ENCODE measurements around the gene UACA.

UACA gene

GRCh38 chr15:70770863-70771262 is 7.5 kb upstream of the UACA start:
- TF ChIP-seq ZNF274 (IDR thresholded peaks at IDR 0.05; ENCODE audit: low read depth, low read length): no peak
- H3K4me3 ChIP-seq (ENCODE audit: low read length): no peak overlapping the region

- no peak for TF ChIP-seq ZNF274 (IDR thresholded peaks at IDR 0.05; ENCODE audit: low read depth, low read length)
- H3K4me3 ChIP-seq (ENCODE audit: low read length): no peak overlapping the region
These were observed 5.0 kb upstream of the UACA start for GRCh38 chr15:70768257-70768883.

DNA sequence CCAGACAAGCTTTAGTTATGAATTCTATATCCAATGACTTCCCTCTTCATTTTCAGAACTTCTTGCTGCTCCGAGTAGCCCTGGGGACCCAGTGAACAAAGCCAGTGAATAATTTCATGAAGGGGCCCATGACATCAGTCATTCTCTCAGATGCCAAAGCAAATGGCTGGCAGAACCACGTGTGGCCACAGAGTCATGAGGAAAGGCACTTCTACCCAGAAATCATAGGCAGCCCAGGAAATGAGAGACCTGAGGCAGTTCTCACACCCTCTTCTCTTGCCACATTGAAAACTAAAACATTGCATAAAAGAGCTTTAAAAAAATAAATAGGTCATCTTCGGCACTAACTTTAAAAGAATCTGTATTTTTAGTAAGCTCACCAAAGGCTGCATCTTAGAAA is 4.3 kb upstream of the UACA start:
- no peak for TF ChIP-seq ZNF274 (IDR thresholded peaks at IDR 0.05; ENCODE audit: low read depth, low read length)
- no peak overlapping the region for H3K4me3 ChIP-seq (ENCODE audit: low read length)

DNA sequence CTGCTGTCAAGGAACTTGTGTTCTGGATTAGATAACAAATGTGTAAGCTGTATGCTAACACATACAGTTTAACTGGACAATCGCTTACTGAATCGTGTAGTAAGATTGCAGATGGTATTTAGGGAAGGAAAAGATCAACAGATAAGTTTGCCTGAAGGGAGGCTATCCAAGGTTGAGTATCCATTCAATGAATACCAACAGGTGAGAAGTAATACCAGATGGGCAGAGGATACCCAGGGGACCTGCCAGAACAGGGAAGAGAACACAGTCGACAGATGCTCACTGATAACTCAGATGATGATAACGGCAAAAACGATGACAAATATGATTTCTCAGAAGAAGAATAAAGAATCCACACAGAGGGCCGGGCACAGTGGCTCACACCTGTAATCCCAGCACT is 3.2 kb upstream of the UACA start:
- no peak overlapping the region for H3K4me3 ChIP-seq (ENCODE audit: low read length)
- TF ChIP-seq ZNF274 (IDR thresholded peaks at IDR 0.05; ENCODE audit: low read depth, low read length): no peak

GRCh38 chr15:70765504-70766281 is 2.3 kb upstream of the UACA start:
- no peak for TF ChIP-seq ZNF274 (IDR thresholded peaks at IDR 0.05; ENCODE audit: low read depth, low read length)
- H3K4me3 ChIP-seq (ENCODE audit: low read length): no peak overlapping the region

DNA sequence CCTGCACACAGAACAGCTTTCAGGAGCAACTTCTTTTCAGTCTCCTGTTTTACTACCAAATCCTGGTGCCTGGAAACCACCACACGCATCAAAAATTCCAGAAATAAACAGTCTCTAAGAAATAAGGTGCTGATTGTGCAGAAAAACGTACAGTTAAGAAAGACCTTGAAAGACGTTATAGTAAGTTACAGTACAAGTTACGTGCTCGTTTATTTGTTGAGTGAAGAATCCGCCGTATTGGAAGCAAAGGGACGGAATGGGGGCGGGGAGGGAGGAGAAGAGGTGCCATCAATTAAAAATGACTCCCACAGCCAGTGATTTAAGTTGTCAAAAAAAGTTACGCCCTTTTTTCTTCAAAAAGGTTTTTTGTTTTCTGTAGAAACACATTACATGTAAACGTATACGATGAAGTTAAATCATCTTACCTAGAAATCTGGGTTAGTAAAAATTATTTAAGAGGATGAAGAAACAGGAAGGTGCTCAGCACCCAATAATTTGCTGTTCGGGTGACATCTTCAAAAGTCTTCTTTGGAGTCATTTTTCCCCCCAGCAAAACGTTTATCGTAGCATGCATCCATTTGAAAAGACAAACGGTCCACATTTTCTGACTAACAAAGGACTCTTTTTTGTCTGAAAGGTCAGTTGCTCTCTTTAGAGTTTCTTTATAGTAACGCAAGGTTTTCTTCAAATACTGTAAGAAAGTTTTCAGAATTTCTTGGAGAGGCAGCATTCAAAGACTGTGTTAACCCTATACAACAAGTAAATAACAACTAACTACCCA is 782 bp upstream of the UACA start:
- no peak for TF ChIP-seq ZNF274 (IDR thresholded peaks at IDR 0.05; ENCODE audit: low read depth, low read length)
- peak overlapping the region; percentile 39 for H3K4me3 ChIP-seq (ENCODE audit: low read length)

DNA sequence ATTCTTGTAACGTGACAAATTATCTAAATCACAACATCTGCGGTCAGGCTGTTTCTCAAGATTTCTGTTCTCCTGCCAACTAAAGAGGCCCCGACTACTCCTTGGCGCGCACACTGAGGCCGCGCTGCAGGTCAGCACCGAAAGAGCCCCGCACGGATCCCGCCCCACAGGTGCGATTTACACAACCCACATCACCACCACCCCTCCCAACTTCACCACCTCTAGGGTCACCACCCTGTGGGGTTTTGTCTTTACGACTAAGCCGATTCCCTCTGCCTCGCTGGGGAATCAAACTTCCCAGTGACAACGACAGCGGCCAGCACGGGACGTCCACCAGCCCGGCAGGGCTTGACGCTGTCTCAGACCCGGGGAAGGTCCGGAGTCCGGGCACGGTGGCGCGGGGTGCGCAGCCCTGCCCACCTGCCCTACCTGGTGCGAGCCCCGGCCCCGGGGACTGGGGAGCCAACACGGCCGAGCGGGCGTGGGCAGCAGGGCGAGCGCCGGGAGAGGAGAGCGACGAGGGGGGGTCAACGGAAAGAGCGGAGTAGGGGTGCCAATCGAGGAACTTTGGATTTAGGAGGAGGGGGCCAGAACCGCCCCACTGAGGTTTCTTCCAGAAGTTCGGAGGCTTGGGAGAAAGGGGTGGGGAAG is 764 bp downstream of the UACA start:
- TF ChIP-seq ZNF274 (IDR thresholded peaks at IDR 0.05; ENCODE audit: low read depth, low read length): no peak

DNA sequence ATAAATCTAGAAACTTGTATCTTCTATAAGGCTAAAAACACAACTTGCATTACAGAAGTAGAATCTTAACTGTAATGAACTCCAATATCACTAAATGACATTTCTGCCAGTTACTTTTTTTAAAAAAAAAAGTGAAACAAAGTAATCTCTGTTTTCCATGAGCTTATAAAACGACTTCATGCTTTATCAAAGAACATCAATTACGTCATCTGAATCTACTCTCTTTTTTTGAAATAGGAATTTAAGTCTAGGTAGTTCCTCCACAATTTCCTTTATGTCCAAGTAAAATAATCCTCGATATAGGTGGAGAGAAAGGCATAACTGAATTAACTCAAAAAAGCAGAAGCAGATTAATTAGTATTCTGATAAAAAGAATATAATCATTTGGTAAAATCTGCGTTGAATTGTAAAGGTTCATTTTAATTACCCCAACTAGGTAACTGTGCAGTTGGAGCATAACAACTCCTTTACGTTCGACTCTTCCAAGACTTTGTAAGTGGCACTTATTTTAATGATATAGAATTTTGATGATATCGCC is 1.4 kb downstream of the UACA start:
- H3K4me3 ChIP-seq (ENCODE audit: low read length): peak overlapping the region; percentile 25; the same call in 1 of the 2 replicates

More for the DNA sequence above, 764 bp downstream of the UACA start:
- H3K4me3 ChIP-seq (ENCODE audit: low read length): peak overlapping the region; percentile 35

GRCh38 chr15:70761046-70761445 is 2.3 kb downstream of the UACA start:
- no peak overlapping the region for H3K4me3 ChIP-seq (ENCODE audit: low read length)
- no peak for TF ChIP-seq ZNF274 (IDR thresholded peaks at IDR 0.05; ENCODE audit: low read depth, low read length)

More for the DNA sequence above, 1.4 kb downstream of the UACA start:
- no peak for TF ChIP-seq ZNF274 (IDR thresholded peaks at IDR 0.05; ENCODE audit: low read depth, low read length)

DNA sequence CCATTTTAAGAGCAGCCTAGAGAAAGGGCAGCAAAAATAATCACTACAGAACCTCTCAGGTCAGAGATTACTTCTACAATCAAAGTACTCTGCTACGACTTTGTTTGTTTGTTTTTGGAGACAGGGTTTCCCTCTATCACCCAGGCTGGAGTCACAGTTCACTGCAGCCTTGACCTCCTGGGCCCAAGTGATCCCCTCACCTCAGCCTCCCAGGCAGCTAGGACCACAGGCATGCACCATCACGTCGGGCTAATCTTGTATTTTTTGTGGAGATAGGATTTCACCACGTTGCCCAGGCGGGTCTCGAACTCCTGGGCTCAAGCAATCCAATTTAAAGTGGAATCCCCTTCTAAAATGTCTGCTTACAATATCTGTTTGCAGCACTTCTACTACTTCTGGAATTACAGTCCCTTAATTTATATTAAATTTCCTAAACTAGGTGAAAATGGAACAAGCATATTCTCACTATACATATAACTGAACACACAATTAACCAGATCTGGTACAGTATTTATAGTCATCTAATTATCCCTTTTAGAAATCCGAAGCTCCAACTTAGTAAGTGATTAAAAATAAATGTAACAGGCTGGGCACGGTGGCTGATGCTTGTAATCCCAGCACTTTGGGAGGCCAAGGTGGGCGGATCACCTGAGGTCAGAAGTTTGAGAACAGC is 4.4 kb downstream of the UACA start:
- no peak for TF ChIP-seq ZNF274 (IDR thresholded peaks at IDR 0.05; ENCODE audit: low read depth, low read length)
- H3K4me3 ChIP-seq (ENCODE audit: low read length): no peak overlapping the region

DNA sequence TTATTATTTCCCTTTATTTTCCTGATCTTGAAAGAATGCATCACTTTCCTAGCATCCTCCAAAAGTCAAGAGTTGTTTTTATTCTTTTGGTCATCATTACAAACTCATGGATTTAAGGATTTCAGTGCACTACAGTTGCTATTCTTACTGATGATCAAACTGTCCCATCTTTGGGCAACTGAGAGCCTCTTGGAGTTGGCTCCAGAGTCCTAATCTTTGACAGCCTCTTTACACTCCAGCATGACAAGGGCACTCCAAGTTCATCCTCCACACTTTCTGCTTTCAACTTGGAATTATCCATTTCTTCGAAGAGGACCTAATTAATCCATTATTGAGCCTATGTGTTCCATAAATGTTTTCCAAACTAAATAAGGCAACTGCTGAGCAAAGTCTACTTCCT is 5.7 kb downstream of the UACA start:
- no peak overlapping the region for H3K4me3 ChIP-seq (ENCODE audit: low read length)
- no peak for TF ChIP-seq ZNF274 (IDR thresholded peaks at IDR 0.05; ENCODE audit: low read depth, low read length)

DNA sequence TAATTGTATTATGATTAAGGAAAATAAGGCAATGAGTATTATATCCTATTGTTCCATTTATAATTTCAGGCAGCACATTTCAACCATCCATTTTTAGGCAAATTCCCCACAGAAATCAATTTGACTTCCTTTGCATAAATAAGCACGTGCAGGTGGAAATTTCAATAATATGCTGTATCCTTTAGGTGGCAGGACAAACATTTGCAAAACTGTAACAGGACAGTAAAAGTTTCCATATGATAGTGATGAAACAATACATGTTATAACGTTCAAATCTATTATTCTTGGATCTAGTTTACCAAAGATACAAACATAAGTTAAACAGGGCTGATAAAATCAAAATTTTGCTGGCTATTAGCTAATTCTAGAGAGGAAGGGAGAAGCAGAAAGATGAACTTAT is 8.5 kb downstream of the UACA start:
- TF ChIP-seq ZNF274 (IDR thresholded peaks at IDR 0.05; ENCODE audit: low read depth, low read length): no peak
- H3K4me3 ChIP-seq (ENCODE audit: low read length): no peak overlapping the region

- no peak overlapping the region for H3K4me3 ChIP-seq (ENCODE audit: low read length)
- TF ChIP-seq ZNF274 (IDR thresholded peaks at IDR 0.05; ENCODE audit: low read depth, low read length): no peak
These were observed 10.1 kb downstream of the UACA start for GRCh38 chr15:70753101-70753829.

Data from GM08714 (cell line).